DOHH2 (cell line): ENCODE results near the gene MKLN1.

Experiments
- H3F3A ChIP-seq: fragments of 200-600 bp; sonication (generic), shearing (Covaris generic); 2 replicates; pipeline ENCODE4 v1.6.0; 2016; ENCODE audit warnings: antibody characterized with exemption, mild to moderate bottlenecking; ENCODE audit not compliant: control insufficient read depth, insufficient read depth
- H3K27ac ChIP-seq: fragments of 200-600 bp; sonication (generic); 2 replicates; pipeline ENCODE4 v1.5.1; 2014; ENCODE audit warnings: low read depth, mild to moderate bottlenecking, low read length, moderate library complexity
- H3K27me3 ChIP-seq: fragments of 200-600 bp; sonication (generic); 2 replicates; pipeline ENCODE4 v1.6.1; 2014; ENCODE audit warnings: mild to moderate bottlenecking, low read length, mixed read lengths; ENCODE audit not compliant: control insufficient read depth
- H3K36me3 ChIP-seq: fragments of 200-600 bp; sonication (generic); 2 replicates; pipeline ENCODE4 v1.6.1; 2014; ENCODE audit warnings: mild to moderate bottlenecking, low read length, moderate library complexity, mixed read lengths; ENCODE audit not compliant: control insufficient read depth
- H3K4me1 ChIP-seq: fragments of 200-600 bp; sonication (generic); 2 replicates; pipeline ENCODE4 v1.6.1; 2014; ENCODE audit warnings: mild to moderate bottlenecking, low read length, mixed read lengths; ENCODE audit not compliant: control insufficient read depth
- H3K4me2 ChIP-seq: fragments of 200-600 bp; sonication (generic); 2 replicates; pipeline ENCODE4 v1.6.0; 2014; ENCODE audit warnings: mild to moderate bottlenecking, low read length, moderate library complexity
- H3K4me3 ChIP-seq: fragments of 200-600 bp; sonication (generic); 2 replicates; pipeline ENCODE4 v1.5.1; 2014; ENCODE audit warnings: mild to moderate bottlenecking, low read length, mixed read lengths
- H3K79me2 ChIP-seq: fragments of 200-600 bp; sonication (generic); 2 replicates; pipeline ENCODE4 v1.6.1; 2014; ENCODE audit warnings: mild to moderate bottlenecking, low read length, mixed read lengths; ENCODE audit not compliant: control insufficient read depth
- H3K9me2 ChIP-seq: fragments of 200-600 bp; sonication (generic); replicated peaks from 2 replicates; pipeline ENCODE4 v1.6.1; 2014; ENCODE audit warnings: mild to moderate bottlenecking, low read length, mixed read lengths; ENCODE audit not compliant: control insufficient read depth
- H3K9me3 ChIP-seq: fragments of 200-600 bp; sonication (generic); 2 replicates; pipeline ENCODE4 v1.6.1; 2014; ENCODE audit warnings: antibody characterized with exemption, low read length, mixed read lengths; ENCODE audit not compliant: control insufficient read depth, insufficient read depth
- H4K20me1 ChIP-seq: fragments of 200-600 bp; sonication (generic); 2 replicates; pipeline ENCODE4 v1.6.0; 2014; ENCODE audit warnings: low read depth, mild to moderate bottlenecking, antibody characterized with exemption, low read length, moderate library complexity; ENCODE audit not compliant: control insufficient read depth, insufficient read depth
- EZH2phosphoT487 ChIP-seq: fragments of 200-600 bp; sonication (generic); IDR thresholded peaks from 2 replicates; pipeline ENCODE4 v1.6.1; 2017; ENCODE audit warnings: borderline replicate concordance, mild to moderate bottlenecking, antibody characterized with exemption, low read length, moderate library complexity, mixed read lengths
- TF ChIP-seq, protein P1 (sequence below): fragments of 200-600 bp; sonication (generic); IDR thresholded peaks from one replicate; pipeline ENCODE4 v1.5.1; 2014; ENCODE audit warnings: antibody characterized with exemption, mild to moderate bottlenecking, low read depth, low read length; ENCODE audit not compliant: poor library complexity, severe bottlenecking

The MKLN1 gene

DNA sequence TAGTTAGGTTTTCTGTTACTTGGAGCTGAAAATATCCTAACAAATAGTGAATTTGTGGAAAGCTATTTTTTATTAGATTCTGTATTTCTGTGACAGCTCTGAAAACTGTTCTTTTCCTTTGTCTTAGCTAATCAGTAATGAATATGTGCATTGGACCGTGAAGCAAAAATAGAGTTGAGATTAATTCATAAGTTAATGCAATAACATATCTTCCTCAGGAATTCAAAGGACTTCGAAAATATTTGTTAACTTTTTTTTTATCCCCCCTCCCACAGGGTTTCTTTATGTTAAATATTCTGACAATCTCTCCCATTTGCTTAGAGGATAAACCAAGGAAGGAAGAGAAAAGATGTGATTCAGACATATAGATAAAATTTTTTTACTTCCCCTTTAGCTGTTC is 127.3 kb downstream of the MKLN1 start:
- Histone ChIP-seq H3K4me2 (peak overlapping the region; percentile 62), H3K4me3 (peak overlapping the region; percentile 51), H3K4me1 (peaks cover 31% of the 10 kb centered on the region), H3K9me2 (no peaks in the 10 kb centered on the region), H3K36me3 (peaks cover 38% of the 10 kb centered on the region), H3K9me3 (no peaks in the 10 kb centered on the region), H3K79me2 (no peaks in the 10 kb centered on the region), H3K27ac (peak overlapping the region; percentile 45), H3F3A (peaks cover 11% of the 10 kb centered on the region), H3K27me3 (no peaks in the 10 kb centered on the region), H4K20me1 (no peaks in the 10 kb centered on the region)
- TF ChIP-seq, protein P1, sequence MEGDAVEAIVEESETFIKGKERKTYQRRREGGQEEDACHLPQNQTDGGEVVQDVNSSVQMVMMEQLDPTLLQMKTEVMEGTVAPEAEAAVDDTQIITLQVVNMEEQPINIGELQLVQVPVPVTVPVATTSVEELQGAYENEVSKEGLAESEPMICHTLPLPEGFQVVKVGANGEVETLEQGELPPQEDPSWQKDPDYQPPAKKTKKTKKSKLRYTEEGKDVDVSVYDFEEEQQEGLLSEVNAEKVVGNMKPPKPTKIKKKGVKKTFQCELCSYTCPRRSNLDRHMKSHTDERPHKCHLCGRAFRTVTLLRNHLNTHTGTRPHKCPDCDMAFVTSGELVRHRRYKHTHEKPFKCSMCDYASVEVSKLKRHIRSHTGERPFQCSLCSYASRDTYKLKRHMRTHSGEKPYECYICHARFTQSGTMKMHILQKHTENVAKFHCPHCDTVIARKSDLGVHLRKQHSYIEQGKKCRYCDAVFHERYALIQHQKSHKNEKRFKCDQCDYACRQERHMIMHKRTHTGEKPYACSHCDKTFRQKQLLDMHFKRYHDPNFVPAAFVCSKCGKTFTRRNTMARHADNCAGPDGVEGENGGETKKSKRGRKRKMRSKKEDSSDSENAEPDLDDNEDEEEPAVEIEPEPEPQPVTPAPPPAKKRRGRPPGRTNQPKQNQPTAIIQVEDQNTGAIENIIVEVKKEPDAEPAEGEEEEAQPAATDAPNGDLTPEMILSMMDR, result no peak
- no peak for TF ChIP-seq EZH2phosphoT487

DNA sequence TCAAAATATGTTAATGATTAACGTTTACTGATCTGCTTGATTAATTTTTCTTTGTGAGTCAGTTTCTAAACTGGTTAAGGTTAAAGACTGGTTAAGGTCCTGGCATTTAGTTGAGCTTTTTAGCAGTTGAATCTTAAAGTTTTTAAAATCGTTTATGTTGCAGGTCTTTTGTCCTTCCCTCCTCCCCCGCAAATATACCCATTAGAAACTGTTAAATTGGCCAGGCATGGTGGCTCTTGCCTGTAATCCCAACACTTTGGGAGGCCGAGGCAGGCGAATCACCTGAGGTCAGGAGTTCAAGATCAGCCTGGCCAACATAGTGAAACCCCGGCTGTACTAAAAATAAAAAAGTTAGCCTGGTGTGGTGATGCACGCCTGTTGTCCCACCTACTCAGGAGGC is 127.9 kb downstream of the MKLN1 start:
- peak overlapping the region; percentile 51; the same call in 1 of the 2 replicates for H3K4me3 ChIP-seq
- H3K4me2 ChIP-seq, result peak overlapping the region; percentile 62
- peaks cover 31% of the 10 kb centered on the region for H3K4me1 ChIP-seq
- peaks cover 39% of the 10 kb centered on the region for H3K36me3 ChIP-seq
- H3K9me3 ChIP-seq, result no peaks in the 10 kb centered on the region
- H3F3A ChIP-seq, result peaks cover 11% of the 10 kb centered on the region
- peak overlapping the region; percentile 45 for H3K27ac ChIP-seq
- TF ChIP-seq, protein P1, result no peak
- TF ChIP-seq EZH2phosphoT487, result no peak
- no peaks in the 10 kb centered on the region for H3K27me3 ChIP-seq
- no peaks in the 10 kb centered on the region for H3K79me2 ChIP-seq
- H3K9me2 ChIP-seq, result no peaks in the 10 kb centered on the region
- H4K20me1 ChIP-seq, result no peaks in the 10 kb centered on the region

- no peaks in the 10 kb centered on the region for H3K79me2 ChIP-seq
- H3K27ac ChIP-seq, result no peak overlapping the region
- no peak overlapping the region for H3K4me2 ChIP-seq
- TF ChIP-seq EZH2phosphoT487, result no peak
- TF ChIP-seq, protein P1, result no peak
- no peaks in the 10 kb centered on the region for H3K9me3 ChIP-seq
- H3K27me3 ChIP-seq, result no peaks in the 10 kb centered on the region
- no peak overlapping the region for H3K4me3 ChIP-seq
- H3K4me1 ChIP-seq, result peaks cover 31% of the 10 kb centered on the region
- H3K9me2 ChIP-seq, result no peaks in the 10 kb centered on the region
- peaks cover 11% of the 10 kb centered on the region for H3F3A ChIP-seq
- H3K36me3 ChIP-seq, result peaks cover 31% of the 10 kb centered on the region
- H4K20me1 ChIP-seq, result no peaks in the 10 kb centered on the region
Measured at GRCh38 chr7:131456338-131456737, 128.7 kb downstream of the MKLN1 start.
